Peyer's patch (tissue), 4 donors: ENCODE results near the gene NCR2. TPM values are rescaled to one million over a fixed set of nuclear protein-coding genes. Genes with fewer than 3 reads are reported as not detected.

Experiments used
- DNase-seq, 3 donors: peaks; one replicate each; pipeline ENCODE4 v3.0.0-alpha.2; 2017 to 2019
- H3K27ac ChIP-seq, 4 donors: fragments of 200-600 bp; sonication (generic); one replicate each; pipeline ENCODE4 v1.5.1; 2016 to 2019
- H3K27me3 ChIP-seq, 2 donors: fragments of 200-600 bp; sonication (generic); one replicate each; pipeline ENCODE4 v1.5.1; 2019
- H3K36me3 ChIP-seq, 3 donors: fragments of 200-600 bp; sonication (generic); one replicate each; pipeline ENCODE4 v1.5.1; 2016 to 2019
- H3K4me1 ChIP-seq, 4 donors: fragments of 200-600 bp; sonication (generic); one replicate each; pipeline ENCODE4 v1.5.1; 2016 to 2019
- H3K4me3 ChIP-seq, 4 donors: fragments of 200-600 bp; sonication (generic); 1 replicate in 3 of 4; 2 replicates in 1 of 4; pipeline ENCODE4 v1.5.1; 2016 to 2019; ENCODE audit warnings: mild to moderate bottlenecking in 1 of 4
- H3K9me3 ChIP-seq, 4 donors: fragments of 200-600 bp; sonication (generic); one replicate each; pipeline ENCODE4 v1.5.1; 2016 to 2019; ENCODE audit warnings: mild to moderate bottlenecking in 1 of 4
- CTCF ChIP-seq, 6 experiments: fragments of 450-650 bp in 4 of 6; fragments of 200-600 bp in 2 of 6; sonication (generic) in 1 of 6; IDR thresholded peaks; one replicate each; pipeline ENCODE4 v1.5.1; 2017 to 2019; ENCODE audit warnings: antibody characterized with exemption in 6 of 6, mild to moderate bottlenecking in 3 of 6, moderate library complexity in 1 of 6
- POLR2A ChIP-seq, 2 donors: fragments of 450-650 bp; IDR thresholded peaks; one replicate each; pipeline ENCODE4 v1.5.1; 2017; ENCODE audit warnings: antibody characterized with exemption in 2 of 2, mild to moderate bottlenecking in 2 of 2, moderate library complexity in 2 of 2
- total RNA-seq, 4 donors: library from RNA; depleted of rRNA; stranded (reverse); fragments of >200 nt; gene quantifications; one replicate each; pipeline ENCODE4 v1.1.0, GENCODE V29; 2016

Gene NCR2
- total RNA-seq, 4 donors from 2014 or later: not detected

GRCh38 chr6:41371992-41372831 lies 36.8 kb downstream of the NCR2 start:
- no peaks in the 10 kb centered on the region for H3K36me3 ChIP-seq
- no peaks in the 10 kb centered on the region for H3K9me3 ChIP-seq
- H3K4me3 ChIP-seq: peak overlapping the region; percentile 14 to 45 (median 34)
- peaks cover 0 to 52% of the 10 kb centered on the region in 2 donors for H3K27me3 ChIP-seq
- TF ChIP-seq POLR2A (IDR thresholded peaks at IDR 0.05): no peak
- no peak for TF ChIP-seq CTCF (IDR thresholded peaks at IDR 0.05)
- H3K4me1 ChIP-seq: peaks cover 0 to 38% (median 21%) of the 10 kb centered on the region in 4 donors
- no peak overlapping the region for H3K27ac ChIP-seq
- DNase-seq: no peak

DNA sequence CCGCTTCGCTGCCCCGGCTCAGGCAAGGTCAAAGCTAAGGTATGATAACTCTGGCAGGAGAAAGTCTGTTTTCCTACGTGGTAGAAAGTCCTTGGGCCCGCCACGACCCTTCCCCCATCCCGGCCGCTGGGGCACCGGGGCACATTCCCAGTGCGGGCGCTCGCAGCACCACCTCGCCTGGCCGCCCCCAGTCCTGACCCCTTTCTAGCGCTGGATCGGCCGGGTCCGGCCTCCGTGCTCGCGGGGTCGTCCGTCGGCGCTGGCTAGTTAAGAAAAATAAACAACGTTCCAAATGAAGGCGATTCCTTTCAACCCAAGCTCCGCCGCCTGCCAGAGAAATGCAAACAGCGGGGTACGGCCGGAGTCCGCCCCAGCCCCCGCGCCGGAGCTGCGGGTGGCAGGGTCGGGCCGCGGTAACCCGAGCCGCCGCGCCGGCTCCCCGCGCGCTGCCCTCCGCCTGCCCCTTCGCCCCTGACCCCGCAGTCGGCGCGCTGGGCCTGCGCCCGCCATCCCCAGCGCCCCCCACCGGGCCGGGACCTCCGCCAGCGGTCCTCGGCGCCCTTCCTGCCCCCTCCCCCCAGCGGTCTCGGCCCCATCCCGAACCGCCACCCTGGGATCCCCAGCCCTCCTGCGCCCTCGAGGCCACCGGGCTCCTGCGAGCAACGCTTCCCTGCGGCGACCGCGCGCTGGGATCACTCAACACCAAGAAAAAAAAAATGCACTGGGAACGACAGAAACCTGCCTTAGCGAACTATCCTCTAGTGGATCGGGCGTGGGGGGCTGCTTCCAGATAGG lies 37.6 kb downstream of the NCR2 start:
- DNase-seq: no peak
- Histone ChIP-seq H3K27me3 (peaks cover 0 to 52% of the 10 kb centered on the region in 2 donors), H3K27ac (no peak overlapping the region), H3K4me3 (peak overlapping the region in 3 of 4 donors; percentile 4 to 35 (median 32)), H3K9me3 (no peaks in the 10 kb centered on the region), H3K36me3 (no peaks in the 10 kb centered on the region), H3K4me1 (peaks cover 0 to 38% (median 21%) of the 10 kb centered on the region in 4 donors)
- TF ChIP-seq POLR2A (IDR thresholded peaks at IDR 0.05) (no peak), CTCF (IDR thresholded peaks at IDR 0.05) (no peak)

GRCh38 chr6:41373627-41373918 lies 38.2 kb downstream of the NCR2 start:
- DNase-seq: no peak
- H3K27me3 ChIP-seq: peaks cover 0 to 52% of the 10 kb centered on the region in 2 donors
- H3K9me3 ChIP-seq: no peaks in the 10 kb centered on the region
- H3K4me1 ChIP-seq: peaks cover 0 to 38% (median 21%) of the 10 kb centered on the region in 4 donors
- H3K4me3 ChIP-seq: no peak overlapping the region
- H3K27ac ChIP-seq: no peak overlapping the region
- no peaks in the 10 kb centered on the region for H3K36me3 ChIP-seq
- no peak for TF ChIP-seq CTCF (IDR thresholded peaks at IDR 0.05)
- TF ChIP-seq POLR2A (IDR thresholded peaks at IDR 0.05): no peak

- H3K27me3 ChIP-seq: peaks cover 0 to 52% of the 10 kb centered on the region in 2 donors
- no peaks in the 10 kb centered on the region for H3K36me3 ChIP-seq
- H3K4me1 ChIP-seq: peaks cover 0 to 37% (median 21%) of the 10 kb centered on the region in 4 donors
- H3K9me3 ChIP-seq: no peaks in the 10 kb centered on the region
- no peak overlapping the region for H3K27ac ChIP-seq
- H3K4me3 ChIP-seq: no peak overlapping the region
- no peak for TF ChIP-seq POLR2A (IDR thresholded peaks at IDR 0.05)
- no peak for TF ChIP-seq CTCF (IDR thresholded peaks at IDR 0.05)
- DNase-seq: no peak
These were observed 38.7 kb downstream of the NCR2 start for GRCh38 chr6:41373919-41374617.
